Osteoblast (primary cell): Measurements from ENCODE around the gene PRKN. TPM values are rescaled to one million over a fixed set of nuclear protein-coding genes. Genes with fewer than 3 reads are reported as not detected.
A peak's percentile ranks its signal among the peaks of the same experiment; 100 is the strongest.

Experiments used
- DNase-seq: peaks from one replicate; pipeline ENCODE4 v3.0.0; 2011; ENCODE audit warnings: low spot score, mixed read lengths; ENCODE audit not compliant: insufficient read length; ENCODE audit errors: missing footprints
- H2AFZ ChIP-seq: 2 replicates; pipeline ENCODE4 v1.6.0; 2011; ENCODE audit warnings: mild to moderate bottlenecking, low read length
- H3K27ac ChIP-seq: 2 replicates; pipeline ENCODE4 v1.5.1; 2011; ENCODE audit warnings: mild to moderate bottlenecking, low read depth, low read length, moderate library complexity
- H3K27me3 ChIP-seq: 2 replicates; pipeline ENCODE4 v1.6.0; 2012; ENCODE audit warnings: mild to moderate bottlenecking, control low read depth, inconsistent platforms, low read length, moderate library complexity; ENCODE audit not compliant: insufficient read depth
- H3K36me3 ChIP-seq: 2 replicates; pipeline ENCODE4 v1.5.1; 2011; ENCODE audit warnings: mild to moderate bottlenecking, low read length, control low read depth, moderate library complexity; ENCODE audit not compliant: insufficient read depth
- H3K4me1 ChIP-seq: 2 replicates; pipeline ENCODE4 v1.5.1; 2011; ENCODE audit warnings: mild to moderate bottlenecking, low read length, control low read depth, moderate library complexity; ENCODE audit not compliant: insufficient read depth
- H3K4me2 ChIP-seq: 2 replicates; pipeline ENCODE4 v1.6.0; 2011; ENCODE audit warnings: mild to moderate bottlenecking, low read length; ENCODE audit not compliant: insufficient read depth
- H3K4me3 ChIP-seq: fragments of 200-600 bp; sonication (generic); 3 replicates; pipeline ENCODE4 v1.5.1; 2012; ENCODE audit warnings: mild to moderate bottlenecking, low read length, inconsistent platforms; ENCODE audit not compliant: insufficient read depth
- H3K79me2 ChIP-seq: 2 replicates; pipeline ENCODE4 v1.6.0; 2012; ENCODE audit warnings: mild to moderate bottlenecking, low read length, control low read depth, inconsistent platforms; ENCODE audit not compliant: insufficient read depth
- H3K9me3 ChIP-seq: 2 replicates; pipeline ENCODE4 v1.5.1; 2011; ENCODE audit warnings: low read depth, low read length, control low read depth
- H4K20me1 ChIP-seq: 2 replicates; pipeline ENCODE4 v1.6.0; 2012; ENCODE audit warnings: mild to moderate bottlenecking, low read length, control low read depth; ENCODE audit not compliant: insufficient read depth
- CTCF ChIP-seq: IDR thresholded peaks from 2 replicates; pipeline ENCODE4 v1.5.1; 2011; ENCODE audit warnings: mild to moderate bottlenecking, low read depth, low read length, moderate library complexity; ENCODE audit errors: extremely low read depth
- total RNA-seq: library from RNA; depleted of rRNA; stranded (reverse); fragments of >200 nt; gene quantifications from 2 replicates; pipeline ENCODE4 v1.2.3, GENCODE V29; 2012

PRKN gene
- total RNA-seq, 1 donor, result 2.9 TPM

- Histone ChIP-seq H3K4me1 (no peaks in the 10 kb centered on the region), H3K4me3 (no peak overlapping the region), H2AFZ (no peak overlapping the region), H4K20me1 (no peaks in the 10 kb centered on the region), H3K4me2 (no peak overlapping the region), H3K27me3 (no peaks in the 10 kb centered on the region), H3K79me2 (no peaks in the 10 kb centered on the region), H3K36me3 (no peaks in the 10 kb centered on the region), H3K9me3 (no peaks in the 10 kb centered on the region), H3K27ac (no peak overlapping the region)
- no peak for DNase-seq
- no peak for TF ChIP-seq CTCF
Observed at GRCh38 chr6:162026031-162026430, 701.5 kb downstream of the PRKN start.

- Histone ChIP-seq H4K20me1 (no peaks in the 10 kb centered on the region), H3K4me2 (no peak overlapping the region), H3K4me3 (no peak overlapping the region), H3K27me3 (no peaks in the 10 kb centered on the region), H3K9me3 (peaks cover 7% of the 10 kb centered on the region), H3K27ac (no peak overlapping the region), H2AFZ (no peak overlapping the region), H3K4me1 (no peaks in the 10 kb centered on the region), H3K36me3 (no peaks in the 10 kb centered on the region), H3K79me2 (no peaks in the 10 kb centered on the region)
- DNase-seq, result peak; percentile 71
- no peak for TF ChIP-seq CTCF
Observed at GRCh38 chr6:162019349-162019748, 708.2 kb downstream of the PRKN start.

GRCh38 chr6:162017536-162017935 lies 710.0 kb downstream of the PRKN start:
- Histone ChIP-seq H3K79me2 (no peaks in the 10 kb centered on the region), H3K27me3 (no peaks in the 10 kb centered on the region), H3K36me3 (no peaks in the 10 kb centered on the region), H3K4me3 (no peak overlapping the region), H4K20me1 (no peaks in the 10 kb centered on the region), H3K27ac (no peak overlapping the region), H2AFZ (no peak overlapping the region), H3K4me2 (no peak overlapping the region), H3K9me3 (peaks cover 10% of the 10 kb centered on the region), H3K4me1 (no peaks in the 10 kb centered on the region)
- no peak for TF ChIP-seq CTCF
- DNase-seq, result no peak

GRCh38 chr6:162014069-162014811 lies 713.3 kb downstream of the PRKN start:
- Histone ChIP-seq H3K4me2 (no peak overlapping the region), H3K27ac (no peak overlapping the region), H4K20me1 (no peaks in the 10 kb centered on the region), H2AFZ (no peak overlapping the region), H3K9me3 (peaks cover 10% of the 10 kb centered on the region), H3K36me3 (no peaks in the 10 kb centered on the region), H3K79me2 (no peaks in the 10 kb centered on the region), H3K27me3 (no peaks in the 10 kb centered on the region), H3K4me1 (no peaks in the 10 kb centered on the region), H3K4me3 (no peak overlapping the region)
- no peak for TF ChIP-seq CTCF
- DNase-seq, result no peak
